SK-N-SH (cell line): Measurements from ENCODE around the gene GCN1.

Experiments used
- CHD2 ChIP-seq: fragments of 150-350 bp; IDR thresholded peaks from 2 replicates; pipeline ENCODE4 v1.6.1; 2018; ENCODE audit warnings: low read length; ENCODE audit not compliant: partially characterized antibody
- CTCF ChIP-seq: fragments of 200-600 bp; sonication (generic); IDR thresholded peaks from 2 replicates; pipeline ENCODE4 v1.6.1; 2017; ENCODE audit warnings: antibody characterized with exemption, mild to moderate bottlenecking, moderate library complexity
- EZH2phosphoT487 ChIP-seq: fragments of 200-600 bp; sonication (generic); IDR thresholded peaks from 2 replicates; pipeline ENCODE4 v1.6.1; 2017; ENCODE audit warnings: low read depth, mixed run types, mild to moderate bottlenecking, antibody characterized with exemption, moderate library complexity, borderline replicate concordance
- FOXJ3 ChIP-seq: sonication (generic); formaldehyde crosslinking; IDR thresholded peaks from 2 replicates; pipeline ENCODE4 v1.5.1; 2020; ENCODE audit warnings: mild to moderate bottlenecking, missing genetic modification reagents
- FOXM1 ChIP-seq: IDR thresholded peaks from 2 replicates; pipeline ENCODE4 v1.4.0; 2012; ENCODE audit warnings: low read depth, mild to moderate bottlenecking
- JUND ChIP-seq: IDR thresholded peaks from 2 replicates; pipeline ENCODE4 v1.4.0; 2012
- MAX ChIP-seq: IDR thresholded peaks from 2 replicates; pipeline ENCODE4 v1.4.0; 2012; ENCODE audit warnings: low read depth
- MXI1 ChIP-seq: IDR thresholded peaks from 2 replicates; pipeline ENCODE4 v1.6.1; 2012; ENCODE audit warnings: mild to moderate bottlenecking, low read depth, low read length, improper control_type of control experiment
- POLR2AphosphoS5 ChIP-seq: IDR thresholded peaks from 2 replicates; pipeline ENCODE4 v1.6.1; 2012; ENCODE audit warnings: low read depth, low read length
- TEAD4 ChIP-seq: IDR thresholded peaks from 2 replicates; pipeline ENCODE4 v1.4.0; 2012; ENCODE audit warnings: mild to moderate bottlenecking, borderline replicate concordance; ENCODE audit not compliant: insufficient read depth
- YY1 ChIP-seq: IDR thresholded peaks from 2 replicates; pipeline ENCODE4 v1.4.0; 2012; ENCODE audit warnings: low read depth, mild to moderate bottlenecking
- ZBTB33 ChIP-seq: IDR thresholded peaks from 2 replicates; pipeline ENCODE4 v1.4.0; 2012; ENCODE audit warnings: low read depth, borderline replicate concordance
- TF ChIP-seq, protein P1 (sequence below): IDR thresholded peaks from 2 replicates; pipeline ENCODE4; 2012

DNA sequence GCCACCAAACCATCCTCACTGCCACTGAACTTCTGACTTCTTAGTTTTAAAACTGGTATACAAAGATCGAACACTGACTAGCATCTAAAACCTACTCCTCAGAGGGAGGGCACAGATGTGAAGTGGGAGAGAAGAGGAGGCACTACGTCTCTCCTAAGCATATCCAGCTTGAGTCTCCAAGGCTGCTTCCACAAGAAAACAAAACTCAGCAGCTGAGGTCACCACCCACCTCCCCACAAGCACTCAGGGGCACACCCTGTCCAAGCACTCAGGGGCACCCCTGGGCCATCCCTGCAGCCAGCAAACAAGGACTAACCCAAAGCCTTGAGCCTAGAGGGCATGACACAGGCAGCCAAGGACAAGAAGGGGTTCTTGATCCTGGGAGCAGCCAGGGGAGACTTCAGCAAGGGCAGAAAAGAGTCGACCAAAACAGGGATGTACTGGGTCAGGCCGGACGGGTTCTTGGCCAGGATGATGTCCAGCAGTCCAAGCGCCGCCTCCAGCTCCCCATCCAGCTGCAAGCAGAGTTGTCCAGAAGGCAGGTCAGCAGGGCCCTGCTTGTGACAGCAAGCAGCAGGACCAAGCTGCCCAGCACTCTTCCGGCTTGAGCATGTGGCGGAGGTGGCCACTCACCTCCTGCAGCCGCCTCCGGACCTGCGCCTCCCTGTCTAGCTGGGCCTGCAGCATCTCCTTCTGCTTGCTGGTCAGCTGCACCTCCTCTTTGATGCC is 34.8 kb downstream of the GCN1 start:
- TF ChIP-seq FOXM1: no peak
- no peak for TF ChIP-seq MAX
- TF ChIP-seq, protein P1, sequence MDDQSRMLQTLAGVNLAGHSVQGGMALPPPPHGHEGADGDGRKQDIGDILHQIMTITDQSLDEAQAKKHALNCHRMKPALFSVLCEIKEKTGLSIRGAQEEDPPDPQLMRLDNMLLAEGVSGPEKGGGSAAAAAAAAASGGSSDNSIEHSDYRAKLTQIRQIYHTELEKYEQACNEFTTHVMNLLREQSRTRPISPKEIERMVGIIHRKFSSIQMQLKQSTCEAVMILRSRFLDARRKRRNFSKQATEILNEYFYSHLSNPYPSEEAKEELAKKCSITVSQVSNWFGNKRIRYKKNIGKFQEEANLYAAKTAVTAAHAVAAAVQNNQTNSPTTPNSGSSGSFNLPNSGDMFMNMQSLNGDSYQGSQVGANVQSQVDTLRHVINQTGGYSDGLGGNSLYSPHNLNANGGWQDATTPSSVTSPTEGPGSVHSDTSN: no peak
- TF ChIP-seq ZBTB33: no peak
- TF ChIP-seq FOXJ3: no peak
- TF ChIP-seq CTCF: no peak
- TF ChIP-seq TEAD4: no peak
- TF ChIP-seq CHD2: no peak
- TF ChIP-seq JUND: no peak
- no peak for TF ChIP-seq YY1
- no peak for TF ChIP-seq EZH2phosphoT487
- TF ChIP-seq POLR2AphosphoS5: no peak
- TF ChIP-seq MXI1: no peak
